CD4-positive, alpha-beta T cell treated with Interleukin-17A for 4 hours (primary cell): Measurements from ENCODE around the gene C1QTNF3.
"Not testable (repeated sequence)": the region's sequence is repeated elsewhere in the genome, so short reads cannot be mapped to it uniquely, and the experiment has no call there.

Source experiments
- DNase-seq: peaks from one replicate; pipeline ENCODE4 v3.0.0-alpha.2; 2020; ENCODE audit warnings: mixed read lengths

C1QTNF3 gene

GRCh38 chr5:34017254-34017653 is 25.8 kb downstream of the C1QTNF3 start:
- DNase-seq, result no peak

- DNase-seq, result no peak
These were observed 26.3 kb downstream of the C1QTNF3 start for GRCh38 chr5:34016750-34017149.

GRCh38 chr5:34016222-34016621 is 26.8 kb downstream of the C1QTNF3 start:
- no peak for DNase-seq

GRCh38 chr5:34015120-34015822 is 27.7 kb downstream of the C1QTNF3 start:
- no peak for DNase-seq

GRCh38 chr5:34014626-34015025 is 28.4 kb downstream of the C1QTNF3 start:
- no peak for DNase-seq

- DNase-seq, result no peak
These were observed 29.5 kb downstream of the C1QTNF3 start for GRCh38 chr5:34013547-34013946.

- no peak for DNase-seq
These were observed 30.2 kb downstream of the C1QTNF3 start for GRCh38 chr5:34012791-34013190.

- no peak for DNase-seq
These were observed 31.5 kb downstream of the C1QTNF3 start for GRCh38 chr5:34011536-34011935.

- not testable (repeated sequence) for DNase-seq
These were observed 32.9 kb downstream of the C1QTNF3 start for GRCh38 chr5:34010146-34010545.

- no peak for DNase-seq
These were observed 33.4 kb downstream of the C1QTNF3 start for GRCh38 chr5:34009610-34010009.

- DNase-seq, result no peak
These were observed 34.2 kb downstream of the C1QTNF3 start for GRCh38 chr5:34008802-34009201.

- DNase-seq, result peak; percentile 98
These were observed 35.1 kb downstream of the C1QTNF3 start, which contains the start of gene AMACR for GRCh38 chr5:34007621-34008600. AMACR (minus strand) TSS chr5:34008050; CDS start chr5:34008019, 31 bp downstream.

- DNase-seq, result no peak
These were observed 35.8 kb downstream of the C1QTNF3 start for GRCh38 chr5:34007201-34007620.

GRCh38 chr5:34005681-34006080 is 37.3 kb downstream of the C1QTNF3 start:
- DNase-seq, result no peak

GRCh38 chr5:34005211-34005610 is 37.8 kb downstream of the C1QTNF3 start:
- DNase-seq, result no peak

- no peak for DNase-seq
These were observed 39.1 kb downstream of the C1QTNF3 start for GRCh38 chr5:34003941-34004340.

- no peak for DNase-seq
These were observed 40.2 kb downstream of the C1QTNF3 start for GRCh38 chr5:34002629-34003328.

GRCh38 chr5:34001241-34001841 is 41.7 kb downstream of the C1QTNF3 start:
- DNase-seq, result no peak

GRCh38 chr5:33999978-34000377 is 43.0 kb downstream of the C1QTNF3 start:
- DNase-seq, result no peak

- DNase-seq, result peak; percentile 43
These were observed 45.6 kb downstream of the C1QTNF3 start for GRCh38 chr5:33997331-33997983.

GRCh38 chr5:33995865-33996264 is 47.1 kb downstream of the C1QTNF3 start:
- DNase-seq, result no peak

GRCh38 chr5:33994845-33995244 is 48.2 kb downstream of the C1QTNF3 start:
- DNase-seq, result no peak
